HG03025 (cell line): Measurements from ENCODE around the gene METTL24.

ENCODE experiments used
- ATAC-seq: cut with Tn5 transposase; IDR thresholded peaks from one replicate; pipeline ENCODE4 v1.9.1; 2021; ENCODE audit warnings: mild to moderate bottlenecking, moderate library complexity; ENCODE audit not compliant: unreplicated experiment, low FRiP score

METTL24 gene

GRCh38 chr6:110340392-110340965 lies 17.7 kb downstream of the METTL24 start:
- no peak for ATAC-seq

GRCh38 chr6:110338820-110339470 lies 19.2 kb downstream of the METTL24 start:
- no peak for ATAC-seq

GRCh38 chr6:110337486-110337885 lies 20.7 kb downstream of the METTL24 start:
- ATAC-seq, result no peak

GRCh38 chr6:110334423-110335180 lies 23.5 kb downstream of the METTL24 start:
- no peak for ATAC-seq

GRCh38 chr6:110332281-110332680 lies 25.9 kb downstream of the METTL24 start:
- no peak for ATAC-seq

GRCh38 chr6:110331816-110332215 lies 26.3 kb downstream of the METTL24 start:
- ATAC-seq, result no peak

- no peak for ATAC-seq
Measured at GRCh38 chr6:110331390-110331789, 26.8 kb downstream of the METTL24 start.

- ATAC-seq, result no peak
Measured at GRCh38 chr6:110329714-110330436, 28.3 kb downstream of the METTL24 start.

GRCh38 chr6:110329348-110329713 lies 28.8 kb downstream of the METTL24 start:
- no peak for ATAC-seq

- ATAC-seq, result no peak
Measured at GRCh38 chr6:110328259-110328658, 29.9 kb downstream of the METTL24 start.

GRCh38 chr6:110327391-110327790 lies 30.8 kb downstream of the METTL24 start:
- no peak for ATAC-seq

- ATAC-seq, result no peak
Measured at GRCh38 chr6:110326609-110327008, 31.5 kb downstream of the METTL24 start.

- ATAC-seq, result no peak
Measured at GRCh38 chr6:110326057-110326456, 32.1 kb downstream of the METTL24 start.

GRCh38 chr6:110325197-110325596 lies 33.0 kb downstream of the METTL24 start:
- no peak for ATAC-seq

- no peak for ATAC-seq
Measured at GRCh38 chr6:110324548-110324947, 33.6 kb downstream of the METTL24 start.

- no peak for ATAC-seq
Measured at GRCh38 chr6:110323258-110323657, 34.9 kb downstream of the METTL24 start.

GRCh38 chr6:110322874-110323242 lies 35.3 kb downstream of the METTL24 start:
- no peak for ATAC-seq

- ATAC-seq, result no peak
Measured at GRCh38 chr6:110322151-110322873, 35.8 kb downstream of the METTL24 start.

- no peak for ATAC-seq
Measured at GRCh38 chr6:110320307-110320706, 37.8 kb downstream of the METTL24 start.

- ATAC-seq, result no peak
Measured at GRCh38 chr6:110319843-110320242, 38.3 kb downstream of the METTL24 start.

GRCh38 chr6:110319381-110319780 lies 38.8 kb downstream of the METTL24 start:
- no peak for ATAC-seq
